ENCODE measurements around the gene OR6J1.
"Not testable (repeated sequence)": the region's sequence is repeated elsewhere in the genome, so short reads cannot be mapped to it uniquely, and the experiment has no call there.

Gene OR6J1

DNA sequence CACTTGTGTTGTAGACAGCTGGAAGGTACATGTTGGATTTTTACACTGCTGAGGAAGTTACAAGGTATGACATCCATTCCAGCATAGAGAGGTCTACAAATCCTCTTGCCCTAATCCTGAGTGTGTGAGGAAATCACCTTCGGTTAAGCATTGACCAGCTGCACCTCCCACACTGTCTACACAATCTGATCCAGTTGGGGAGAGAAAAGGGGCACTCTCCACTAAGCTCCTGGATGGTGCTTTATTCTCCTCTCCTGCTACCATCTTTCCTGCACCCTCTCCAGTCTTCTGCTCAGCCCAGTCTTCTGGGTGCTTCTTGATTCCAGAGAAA, at the start of gene OR6J1:
OR6J1 (minus strand) TSS at position 48 of the 331 bp plus-strand sequence. CDS start 9,541 bp downstream, outside the sequence.
- DNase-seq (ENCODE audit: low read depth) = no peak

DNA sequence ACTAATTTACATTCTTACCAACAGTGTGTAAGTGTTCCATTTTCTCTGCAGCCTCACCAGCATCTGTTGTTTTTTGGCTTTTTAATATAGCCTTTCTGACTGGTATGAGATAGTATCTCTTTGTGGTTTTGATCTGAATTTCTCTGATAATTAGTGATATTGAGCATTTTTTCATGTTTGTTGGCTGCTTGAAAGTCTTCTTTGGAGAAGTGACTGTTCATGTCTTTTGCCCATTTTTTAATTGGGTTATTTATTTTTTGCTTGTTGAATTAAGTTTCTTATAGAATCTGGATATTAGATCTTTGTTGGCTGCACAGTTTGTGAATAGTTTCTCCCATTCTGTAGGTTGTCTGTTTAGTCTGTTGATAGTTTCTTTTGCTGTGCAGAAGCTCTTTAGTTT, 48.0 kb upstream of the OR6J1 start:
- DNase-seq (ENCODE audit: low read depth) = no peak

DNA sequence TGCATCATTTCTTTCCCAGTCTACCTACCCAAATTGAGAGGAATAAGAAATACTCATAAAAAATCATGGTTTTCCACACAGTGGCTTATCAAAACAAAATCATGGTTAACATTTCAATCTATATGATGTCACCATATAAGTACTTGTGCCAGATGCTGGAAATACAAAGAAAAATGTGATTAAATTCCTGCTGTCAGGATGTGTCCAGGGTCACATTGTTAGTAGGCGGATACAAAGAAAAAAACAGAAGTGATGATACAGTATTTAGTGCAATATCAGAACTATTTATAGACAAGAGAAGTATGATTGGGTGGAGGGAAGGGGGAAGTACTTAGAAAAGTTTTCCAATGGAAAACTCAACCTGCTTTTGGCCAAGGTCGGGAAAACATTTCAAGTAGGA, 47.0 kb upstream of the OR6J1 start:
- DNase-seq (ENCODE audit: low read depth) = no peak

DNA sequence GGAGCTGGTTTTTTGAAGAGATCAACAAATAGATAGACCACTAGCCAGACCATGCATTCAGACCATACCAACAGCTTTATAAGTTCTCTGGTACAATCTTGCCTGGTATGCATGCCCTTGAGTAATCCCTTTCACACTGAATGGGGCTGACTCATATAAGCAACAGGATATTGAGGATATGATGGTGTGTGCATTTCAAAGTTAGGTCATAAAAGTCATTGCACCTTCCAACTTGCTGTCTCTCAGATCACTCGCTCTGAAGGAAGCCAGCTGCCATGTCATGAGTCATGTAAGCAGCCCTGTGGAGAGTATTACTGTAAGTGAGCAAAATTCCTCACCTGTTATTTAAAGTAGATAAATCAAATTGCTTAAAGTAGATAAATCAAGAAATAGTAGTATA, 45.0 kb upstream of the OR6J1 start:
- no peak for DNase-seq (ENCODE audit: low read depth)

DNA sequence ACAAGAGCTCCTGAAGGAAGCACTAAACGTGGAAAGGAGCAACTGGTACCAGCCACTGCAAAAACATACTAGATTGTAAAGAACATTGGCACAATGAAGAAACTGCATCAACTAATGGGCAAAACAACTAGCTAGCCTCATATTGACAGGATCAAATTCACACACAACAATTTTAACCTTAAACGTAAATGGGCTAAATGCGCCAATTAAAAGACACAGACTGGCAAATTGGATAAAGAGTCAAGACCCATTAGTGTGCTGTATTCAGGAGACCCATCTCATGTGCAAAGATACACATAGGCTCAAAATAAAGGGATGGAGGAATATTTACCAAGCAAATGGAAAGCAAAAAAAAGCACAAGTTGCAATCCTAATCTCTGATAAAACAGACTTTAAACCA, 43.8 kb upstream of the OR6J1 start:
- not testable (repeated sequence) for DNase-seq (ENCODE audit: low read depth)

DNA sequence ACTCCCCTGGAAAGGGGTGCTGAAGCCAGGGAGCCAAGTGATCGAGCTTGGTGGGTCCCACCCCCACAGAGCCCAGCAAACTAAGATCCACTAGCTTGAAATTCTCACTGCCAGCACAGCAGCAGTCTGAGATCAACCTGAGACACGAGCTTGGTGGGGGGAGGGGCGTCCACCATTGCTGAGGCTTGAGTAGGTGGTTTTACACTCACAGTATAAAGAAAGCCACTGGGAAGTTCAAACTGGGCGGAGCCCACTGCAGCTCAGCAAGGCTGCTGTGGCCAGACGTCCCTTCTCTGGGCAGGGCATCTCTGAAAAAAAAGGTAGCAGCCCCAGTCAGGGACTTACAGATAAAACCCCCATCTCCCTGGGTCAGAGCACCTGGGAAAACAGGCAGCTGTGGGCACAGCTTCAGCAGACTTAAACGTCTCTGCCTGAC, 42.0 kb upstream of the OR6J1 start:
- not testable (repeated sequence) for DNase-seq (ENCODE audit: low read depth)

DNA sequence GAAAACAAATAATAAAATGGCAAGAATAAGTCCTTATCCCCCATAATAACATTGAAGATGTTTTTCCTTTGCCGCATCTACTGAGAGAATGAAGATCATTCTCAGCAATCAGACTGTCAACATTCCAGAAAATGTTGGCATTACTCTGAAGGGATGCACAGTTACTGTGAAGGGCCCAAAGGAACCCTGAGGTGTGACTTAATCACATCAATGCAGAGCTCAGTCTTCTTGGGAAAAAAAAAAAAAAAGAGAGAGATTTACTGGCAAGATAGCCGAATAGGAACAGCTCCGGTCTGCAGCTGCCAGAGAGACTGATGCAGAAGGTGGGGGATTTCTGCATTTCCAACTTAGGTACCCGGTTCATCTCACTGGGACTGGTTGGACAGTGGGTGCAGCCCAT, 41.3 kb upstream of the OR6J1 start:
- no peak for DNase-seq (ENCODE audit: low read depth)

DNA sequence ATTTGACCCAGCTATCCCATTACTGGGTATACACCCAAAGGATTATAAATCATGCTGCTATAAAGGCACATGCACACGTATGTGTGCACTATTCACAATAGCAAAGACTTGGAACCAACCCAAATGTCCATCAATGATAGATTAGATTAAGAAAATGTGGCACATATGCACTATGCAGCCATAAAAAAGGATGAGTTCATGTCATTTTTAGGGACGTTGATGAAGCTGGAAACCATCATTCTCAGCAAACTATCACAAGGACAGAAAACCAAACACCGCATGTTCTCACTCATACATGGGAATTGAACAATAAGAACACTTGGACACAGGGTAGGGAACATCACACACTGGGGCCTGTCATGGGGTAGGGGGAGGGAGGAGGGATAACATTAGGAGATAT, 39.3 kb upstream of the OR6J1 start:
- not testable (repeated sequence) for DNase-seq (ENCODE audit: low read depth)

DNA sequence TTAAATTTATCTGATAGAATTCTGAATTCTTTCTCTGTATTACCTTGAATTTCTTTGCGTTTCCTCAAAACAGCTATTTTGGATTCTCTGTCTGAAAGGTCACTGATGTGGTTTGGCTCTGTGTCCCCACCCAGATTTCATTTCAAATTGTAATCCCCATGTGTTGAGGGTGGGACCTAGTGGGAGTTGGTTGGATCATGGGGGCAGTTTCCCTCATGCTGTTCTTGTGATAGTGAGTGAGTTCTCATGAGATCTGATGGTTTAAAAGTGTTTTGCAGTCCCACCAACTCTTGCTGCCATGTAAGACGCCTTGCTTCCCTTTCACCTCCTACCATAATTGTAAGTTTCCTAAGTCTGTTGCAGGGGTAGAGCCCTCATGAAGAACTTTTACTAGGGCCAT, 34.1 kb upstream of the OR6J1 start:
- no peak for DNase-seq (ENCODE audit: low read depth)

DNA sequence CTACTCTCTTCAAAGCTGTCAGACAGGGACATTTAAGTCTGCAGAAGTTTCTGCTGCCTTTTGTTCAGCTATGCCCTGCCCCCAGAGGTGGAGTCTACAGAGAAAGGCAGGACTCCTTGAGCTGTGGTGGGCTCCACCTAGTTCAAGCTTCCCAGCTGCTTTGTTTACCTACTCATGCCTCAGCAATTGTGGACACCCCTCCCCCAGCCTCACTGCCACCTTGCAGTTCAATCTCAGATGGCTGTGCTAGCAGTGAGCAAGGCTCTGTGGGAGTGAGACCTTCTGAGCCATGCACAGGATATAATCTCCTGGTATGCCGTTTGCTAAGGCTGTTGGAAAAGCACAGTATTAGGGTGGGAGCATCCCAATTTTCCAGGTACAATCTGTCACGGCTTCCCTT, 33.4 kb upstream of the OR6J1 start:
- DNase-seq (ENCODE audit: low read depth) = not testable (repeated sequence)

DNA sequence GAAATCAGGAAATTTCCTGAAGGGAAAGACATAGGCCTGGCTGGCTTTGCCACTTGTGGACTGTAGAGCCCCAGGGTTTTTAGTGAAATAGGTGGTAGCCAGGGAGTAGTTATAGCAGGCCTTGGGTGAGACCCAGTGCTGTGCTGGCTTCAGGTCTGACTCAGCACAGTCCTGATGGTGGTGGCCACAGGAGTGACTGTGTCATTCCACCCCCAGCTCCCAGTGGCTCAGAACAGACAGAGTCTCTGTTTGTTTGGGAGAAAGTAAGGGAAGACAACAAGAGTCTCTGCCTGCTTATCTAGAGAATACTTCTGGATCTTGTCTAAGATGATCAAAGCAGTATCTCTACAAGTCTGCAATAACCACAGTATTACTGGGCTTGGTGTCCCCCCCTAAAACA, 27.5 kb upstream of the OR6J1 start:
- DNase-seq (ENCODE audit: low read depth) = no peak

DNA sequence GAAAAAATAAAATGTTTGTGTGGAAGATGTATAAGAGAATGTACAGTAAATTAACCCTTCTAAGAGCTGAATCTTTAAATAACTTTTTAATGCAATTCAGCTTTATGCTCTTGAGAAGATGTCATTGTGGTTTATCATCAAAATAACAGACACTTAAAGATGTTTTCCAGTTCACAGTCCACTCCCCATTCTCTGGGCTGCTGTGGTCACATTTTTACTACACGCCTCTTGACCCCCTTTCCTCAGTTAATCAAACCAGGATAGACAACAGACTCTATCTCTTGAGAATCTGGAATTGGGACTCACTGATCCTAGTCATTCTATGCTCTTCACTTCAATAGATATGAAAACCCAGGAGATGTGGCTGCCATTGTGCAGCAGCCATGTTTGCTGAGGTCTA, 24.7 kb upstream of the OR6J1 start:
- DNase-seq (ENCODE audit: low read depth) = no peak

DNA sequence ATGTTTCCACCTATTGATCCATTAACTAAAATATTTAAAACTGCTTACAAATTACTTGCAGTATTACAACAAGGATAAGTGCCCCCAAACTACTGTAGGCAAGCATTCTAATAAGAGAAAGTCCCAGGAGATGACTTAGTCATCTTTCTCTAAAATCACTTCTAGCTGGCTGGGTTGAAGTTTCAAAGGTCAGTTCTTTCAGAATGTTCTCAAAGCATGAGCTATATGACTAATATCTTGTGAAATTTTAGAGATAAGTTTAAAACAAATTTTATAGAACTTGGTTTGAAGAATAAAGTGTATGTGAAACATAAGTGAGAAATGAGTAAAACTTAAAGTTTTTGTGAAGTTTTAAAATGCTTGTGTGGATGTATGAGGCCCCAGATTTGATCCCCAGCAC, 24.3 kb upstream of the OR6J1 start:
- DNase-seq (ENCODE audit: low read depth) = no peak

DNA sequence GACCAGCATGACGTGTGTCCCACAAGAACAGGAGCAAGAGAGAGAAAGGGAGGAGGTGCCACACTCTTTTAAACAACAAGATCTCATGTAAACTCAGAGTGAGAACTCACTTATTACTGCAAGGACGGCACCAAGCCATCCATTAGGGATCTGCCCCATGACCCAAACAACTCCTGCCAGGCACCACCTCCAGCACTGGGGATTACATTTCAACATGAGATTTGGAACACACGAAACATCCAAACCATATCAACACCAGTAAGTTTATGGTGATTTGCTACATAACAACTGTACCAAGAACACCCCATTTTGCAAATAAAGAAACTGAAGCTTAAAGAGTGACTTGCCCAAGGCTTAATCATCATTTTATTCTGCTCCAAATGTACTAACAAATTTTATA, 23.7 kb upstream of the OR6J1 start:
- DNase-seq (ENCODE audit: low read depth) = no peak

DNA sequence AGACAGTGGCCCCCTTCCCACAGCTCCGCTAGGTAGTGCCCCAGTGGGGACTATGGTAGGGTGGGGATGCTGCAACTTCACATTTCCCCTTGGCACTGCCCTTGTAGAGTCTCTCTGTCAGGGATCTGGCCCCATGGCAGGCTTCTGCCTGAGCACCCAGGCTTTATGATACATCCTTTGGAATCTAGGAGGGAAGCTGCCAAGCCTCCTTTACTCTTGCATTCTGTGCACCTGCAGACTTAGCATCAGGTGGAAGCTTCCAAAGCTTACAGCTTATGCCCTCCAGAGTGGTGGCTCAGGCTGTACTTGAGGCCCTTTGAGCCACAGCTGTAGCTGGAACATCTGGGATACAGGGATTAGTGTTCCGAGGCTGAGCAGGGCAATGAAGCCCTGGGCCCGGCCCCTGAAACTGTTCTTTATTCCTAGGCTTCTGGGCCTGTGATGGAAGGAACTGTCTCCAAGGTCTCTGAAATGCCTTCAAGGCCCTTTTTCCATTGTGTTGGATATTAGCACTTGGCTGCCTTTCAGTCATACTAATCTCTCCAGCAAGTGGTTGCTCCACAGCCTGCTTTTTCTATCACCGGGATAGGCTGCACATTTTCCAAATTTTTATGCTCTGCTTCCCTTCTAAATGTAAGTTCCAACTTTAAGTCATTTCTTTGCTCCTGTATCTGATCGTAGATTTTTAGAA, 22.2 kb upstream of the OR6J1 start:
- DNase-seq (ENCODE audit: low read depth) = no peak

DNA sequence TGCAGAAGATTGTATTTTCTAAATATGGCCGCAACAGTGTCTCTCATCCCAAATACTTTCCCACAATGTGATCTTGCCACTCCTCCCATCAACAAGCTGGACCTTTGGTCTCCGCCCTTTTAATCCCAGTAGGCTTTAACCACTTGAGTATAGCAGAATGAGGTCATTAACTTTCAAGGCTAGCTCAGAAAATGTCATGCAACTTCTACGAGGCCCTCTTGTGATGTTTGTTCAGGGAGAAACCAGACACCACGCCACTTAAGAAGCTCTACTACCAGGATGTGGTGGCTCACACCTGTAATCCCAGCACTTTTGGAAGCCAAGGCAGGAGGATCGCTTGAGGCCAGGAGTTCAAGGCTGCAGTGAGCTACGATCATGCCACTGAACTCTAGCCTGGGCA, 20.1 kb upstream of the OR6J1 start:
- no peak for DNase-seq (ENCODE audit: low read depth)

DNA sequence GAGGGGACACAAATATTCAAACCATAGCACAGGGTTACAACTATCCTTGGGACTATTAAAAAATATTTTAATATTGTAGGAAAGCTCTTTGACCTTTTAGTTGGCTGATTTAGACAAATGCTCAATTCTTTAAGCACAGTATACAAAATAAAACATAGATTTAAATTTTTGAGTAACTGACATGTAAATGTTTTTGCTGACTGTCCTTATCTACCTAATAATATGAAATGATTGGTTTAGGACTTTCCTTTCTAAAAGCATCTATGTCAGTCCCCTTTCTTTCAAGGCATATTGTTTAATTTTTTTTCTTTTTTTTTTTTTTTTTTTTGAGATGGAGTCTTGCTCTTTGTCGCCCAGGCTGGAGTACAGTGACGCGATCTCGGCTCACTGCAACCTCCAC, 16.5 kb upstream of the OR6J1 start:
- DNase-seq (ENCODE audit: low read depth) = no peak

DNA sequence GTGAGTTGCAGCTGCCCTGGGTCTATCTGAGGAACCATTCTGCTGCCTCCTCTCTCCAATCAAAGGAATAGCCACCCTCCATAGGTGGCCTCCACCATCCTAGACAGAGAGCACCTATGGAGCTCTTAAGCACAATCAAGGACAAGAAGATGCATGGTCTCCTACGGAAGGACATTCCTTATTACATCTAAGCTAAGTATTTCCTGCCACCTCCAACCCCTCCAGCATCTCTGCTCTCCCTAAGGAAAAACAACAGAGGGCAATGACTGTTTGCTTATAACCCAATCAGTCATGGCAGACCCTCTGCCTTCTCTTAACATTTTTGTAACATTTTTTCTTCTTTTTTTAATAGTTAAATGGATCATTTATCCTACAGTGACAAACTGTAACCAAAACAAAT, 14.8 kb upstream of the OR6J1 start:
- DNase-seq (ENCODE audit: low read depth) = no peak

DNA sequence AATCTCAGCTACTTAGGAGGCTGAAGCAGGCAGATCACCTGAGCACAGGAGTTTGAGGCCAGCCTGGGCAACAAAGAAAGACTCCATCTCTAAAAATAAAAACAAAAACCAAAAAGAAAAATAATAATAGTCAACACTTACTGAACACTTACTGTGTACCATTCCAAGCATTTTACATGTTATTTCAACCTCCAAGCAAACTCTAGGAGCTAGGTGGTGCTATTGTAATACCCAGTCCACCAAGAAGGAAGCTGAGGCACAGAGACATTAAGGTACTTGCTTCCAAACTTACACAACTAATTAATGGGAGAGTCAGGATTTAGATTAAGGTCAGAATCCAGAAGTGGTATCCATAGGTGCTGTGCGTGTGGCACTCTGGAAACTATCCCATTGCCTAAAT, 13.7 kb upstream of the OR6J1 start:
- DNase-seq (ENCODE audit: low read depth) = no peak

DNA sequence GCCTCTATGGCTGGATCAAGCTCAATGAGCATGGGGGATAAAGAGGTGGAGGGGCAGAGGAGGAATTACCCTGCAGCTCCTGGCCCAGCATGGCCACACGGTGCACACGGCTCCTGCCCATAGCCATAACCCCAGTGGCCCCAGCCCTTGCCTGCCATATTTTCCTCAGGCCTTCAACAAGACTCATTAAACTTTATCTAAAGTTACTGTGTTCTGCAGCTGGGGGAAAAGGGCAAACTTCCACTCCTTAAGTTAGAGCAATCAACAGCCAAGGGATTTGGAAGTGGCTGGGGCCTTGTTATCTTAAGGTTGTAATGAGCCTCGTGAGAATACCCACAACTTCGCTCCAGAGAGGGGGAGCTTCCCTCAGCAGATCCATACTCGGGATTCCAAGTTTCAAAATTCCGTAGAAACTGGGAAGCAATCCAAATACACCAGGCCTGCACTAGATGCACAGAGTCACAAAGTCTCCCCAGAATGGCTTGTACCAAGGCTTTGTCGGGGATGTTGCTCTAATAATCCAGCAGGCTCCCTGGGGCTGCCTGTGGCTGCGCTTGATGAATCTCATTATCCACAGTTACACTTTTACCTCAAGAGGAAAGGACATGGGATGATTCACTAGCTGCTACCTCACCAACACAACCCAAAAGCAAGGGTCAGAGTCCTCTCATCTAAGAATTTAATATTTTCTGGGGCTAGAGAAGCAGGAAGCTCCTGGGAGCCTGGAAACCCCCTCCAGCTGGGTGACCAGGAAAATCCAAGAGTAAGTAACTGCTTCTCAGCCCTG, 13.0 kb upstream of the OR6J1 start:
- DNase-seq (ENCODE audit: low read depth) = no peak

DNA sequence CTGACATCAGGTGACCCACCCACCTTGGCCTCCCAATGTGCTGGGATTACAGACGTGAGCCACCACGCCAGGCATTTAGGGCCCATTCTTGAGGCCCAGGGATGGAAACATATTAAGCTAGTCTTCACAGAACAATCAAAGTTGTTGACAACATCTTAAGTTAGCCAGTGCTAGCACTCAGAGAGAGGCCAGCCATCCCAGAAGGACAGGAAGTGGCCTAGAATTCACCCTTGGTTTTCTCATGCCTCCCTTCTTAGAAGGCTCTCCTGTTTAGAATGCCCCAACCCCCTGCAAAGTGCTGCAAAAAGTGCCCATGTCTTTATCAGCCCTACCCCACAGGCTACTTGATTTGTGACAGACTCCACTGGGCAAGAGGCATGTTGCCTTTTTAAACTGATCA, 12.1 kb upstream of the OR6J1 start:
- no peak for DNase-seq (ENCODE audit: low read depth)

DNA sequence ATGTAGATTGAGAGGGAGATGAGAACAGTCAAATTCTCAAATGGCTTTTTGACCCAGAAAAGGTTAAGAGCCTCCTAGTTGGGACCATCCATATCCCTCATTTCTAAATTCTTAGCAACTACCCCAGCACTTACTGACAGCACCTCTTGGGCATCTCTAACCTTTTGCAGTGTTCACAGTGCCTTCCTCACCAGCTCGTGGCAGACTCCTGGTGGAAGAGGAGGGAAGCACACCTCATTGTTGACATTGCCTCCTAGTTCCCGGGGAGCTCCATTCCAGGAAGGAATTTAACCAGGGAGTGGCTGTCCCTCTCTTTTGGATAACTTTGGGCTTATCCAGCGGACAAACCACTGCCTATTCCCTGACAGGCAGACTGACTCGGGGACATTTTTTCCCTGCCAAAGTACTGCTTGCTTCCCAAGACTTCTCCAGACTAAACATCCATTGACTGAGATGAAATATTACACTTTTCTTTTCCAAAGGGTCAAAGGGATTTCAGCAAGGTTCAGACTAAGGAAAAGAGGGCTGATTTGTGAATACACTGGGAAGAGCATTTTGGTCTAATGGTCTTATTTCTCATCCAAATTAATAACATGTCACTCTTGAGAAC, 9.0 kb upstream of the OR6J1 start:
- no peak for DNase-seq (ENCODE audit: low read depth)

DNA sequence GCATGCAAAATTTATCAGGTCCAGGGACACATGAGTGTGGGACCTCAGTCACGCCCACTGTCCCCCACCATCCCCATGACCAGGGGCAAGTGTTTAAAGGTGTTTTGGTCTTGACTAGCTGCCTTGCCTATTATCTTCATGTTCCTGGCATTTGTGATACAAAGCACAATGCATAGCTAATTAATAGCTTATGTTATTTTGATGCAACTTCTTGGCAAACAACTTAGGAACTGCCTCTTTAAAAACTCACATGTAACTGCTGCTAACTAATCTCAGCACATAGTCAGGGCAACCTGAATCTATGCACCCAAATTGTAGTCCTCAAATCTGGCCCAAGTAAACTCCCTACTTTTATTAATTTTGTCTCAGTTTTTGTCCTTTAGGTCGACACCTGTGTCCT, 7.4 kb upstream of the OR6J1 start:
- no peak for DNase-seq (ENCODE audit: low read depth)

All from T-helper 22 cell (primary cell).